HG03280 (cell line): ENCODE measurements around the gene IGF2BP1.
"Not testable (repeated sequence)": the region's sequence is repeated elsewhere in the genome, so short reads cannot be mapped to it uniquely, and the experiment has no call there.

Experiments used
- ATAC-seq: cut with Tn5 transposase; IDR thresholded peaks from one replicate; pipeline ENCODE4 v1.9.1; 2021; ENCODE audit warnings: mild to moderate bottlenecking, moderate library complexity; ENCODE audit not compliant: unreplicated experiment

Gene IGF2BP1

GRCh38 chr17:49051269-49051668 lies 54.1 kb downstream of the IGF2BP1 start:
- no peak for ATAC-seq

GRCh38 chr17:49053171-49053829 lies 56.1 kb downstream of the IGF2BP1 start:
- ATAC-seq = no peak

GRCh38 chr17:49054342-49055092 lies 57.3 kb downstream of the IGF2BP1 start:
- ATAC-seq = no peak

GRCh38 chr17:49055181-49055927 lies 58.2 kb downstream of the IGF2BP1 start:
- ATAC-seq = no peak

GRCh38 chr17:49061524-49061943 lies 64.3 kb downstream of the IGF2BP1 start:
- no peak for ATAC-seq

GRCh38 chr17:49063652-49064051 lies 66.5 kb downstream of the IGF2BP1 start:
- no peak for ATAC-seq

GRCh38 chr17:49067163-49067562 lies 70.0 kb downstream of the IGF2BP1 start:
- ATAC-seq = no peak

GRCh38 chr17:49069585-49070273 lies 72.5 kb downstream of the IGF2BP1 start:
- no peak for ATAC-seq

- no peak for ATAC-seq
Observed at GRCh38 chr17:49071106-49071505, 73.9 kb downstream of the IGF2BP1 start.

- ATAC-seq = no peak
Observed at GRCh38 chr17:49074851-49075540, 77.8 kb downstream of the IGF2BP1 start.

GRCh38 chr17:49076573-49077384 lies 79.6 kb downstream of the IGF2BP1 start:
- no peak for ATAC-seq

GRCh38 chr17:49078248-49078647 lies 81.1 kb downstream of the IGF2BP1 start:
- no peak for ATAC-seq

- ATAC-seq = no peak
Observed at GRCh38 chr17:49079840-49080663, 82.9 kb downstream of the IGF2BP1 start.

- ATAC-seq = no peak
Observed at GRCh38 chr17:49082231-49082630, 85.0 kb downstream of the IGF2BP1 start.

- ATAC-seq = not testable (repeated sequence)
Observed at GRCh38 chr17:49085046-49085445, 87.9 kb downstream of the IGF2BP1 start.

- no peak for ATAC-seq
Observed at GRCh38 chr17:49085565-49086315, 88.6 kb downstream of the IGF2BP1 start.

GRCh38 chr17:49086316-49086605 lies 89.1 kb downstream of the IGF2BP1 start:
- no peak for ATAC-seq

GRCh38 chr17:49086649-49087048 lies 89.5 kb downstream of the IGF2BP1 start:
- no peak for ATAC-seq
